Cerebellar cortex (tissue), 1 donor: ENCODE results near the gene PSMB2.

ENCODE experiments used
- DNase-seq: peaks from one replicate; pipeline ENCODE4 v3.0.0-alpha.2; 2015; ENCODE audit warnings: low spot score

PSMB2 gene

GRCh38 chr1:35642471-35642955 is 1.2 kb upstream of the PSMB2 start:
- no peak for DNase-seq

GRCh38 chr1:35640380-35641232 is 720 bp downstream of the PSMB2 start:
- DNase-seq, result no peak

- DNase-seq, result no peak
Measured at GRCh38 chr1:35637401-35637809, 3.9 kb downstream of the PSMB2 start.

GRCh38 chr1:35633547-35633946 is 7.8 kb downstream of the PSMB2 start:
- DNase-seq, result no peak

GRCh38 chr1:35631396-35631795 is 9.9 kb downstream of the PSMB2 start:
- no peak for DNase-seq

GRCh38 chr1:35629051-35629450 is 12.3 kb downstream of the PSMB2 start:
- DNase-seq, result no peak

- DNase-seq, result no peak
Measured at GRCh38 chr1:35623832-35624231, 17.5 kb downstream of the PSMB2 start.

- DNase-seq, result no peak
Measured at GRCh38 chr1:35622510-35623178, 18.7 kb downstream of the PSMB2 start.

GRCh38 chr1:35619237-35620121 is 21.8 kb downstream of the PSMB2 start:
- DNase-seq, result no peak

- DNase-seq, result no peak
Measured at GRCh38 chr1:35615440-35615839, 25.9 kb downstream of the PSMB2 start.

- no peak for DNase-seq
Measured at GRCh38 chr1:35611655-35612054, 29.7 kb downstream of the PSMB2 start.

GRCh38 chr1:35605867-35606182 is 35.5 kb downstream of the PSMB2 start:
- DNase-seq, result no peak

GRCh38 chr1:35605071-35605866 is 36.1 kb downstream of the PSMB2 start:
- DNase-seq, result no peak

GRCh38 chr1:35603941-35604340 is 37.4 kb downstream of the PSMB2 start:
- no peak for DNase-seq

- no peak for DNase-seq
Measured at GRCh38 chr1:35603468-35603867, 37.9 kb downstream of the PSMB2 start.

GRCh38 chr1:35600593-35600992 is 40.7 kb downstream of the PSMB2 start:
- no peak for DNase-seq

- no peak for DNase-seq
Measured at GRCh38 chr1:35599411-35599810, 41.9 kb downstream of the PSMB2 start.

GRCh38 chr1:35598895-35599294 is 42.4 kb downstream of the PSMB2 start:
- no peak for DNase-seq

- DNase-seq, result no peak
Measured at GRCh38 chr1:35597870-35598269, 43.5 kb downstream of the PSMB2 start.

GRCh38 chr1:35595684-35596083 is 45.6 kb downstream of the PSMB2 start:
- no peak for DNase-seq

- no peak for DNase-seq
Measured at GRCh38 chr1:35594005-35594760, 47.1 kb downstream of the PSMB2 start.
